Lower leg skin (tissue), 4 donors: Measurements from ENCODE around the gene FRS3. TPM values are rescaled to one million over a fixed set of nuclear protein-coding genes. Genes with fewer than 3 reads are reported as not detected.
"Not testable (repeated sequence)": the region's sequence is repeated elsewhere in the genome, so short reads cannot be mapped to it uniquely, and the experiment has no call there.

Experiments used
- DNase-seq, 2 donors: peaks; one replicate each; pipeline ENCODE4 v3.0.0-alpha.2; 2019; ENCODE audit warnings: low spot score in 2 of 2
- H3K4me3 ChIP-seq: fragments of 200-600 bp; sonication (generic); 2 replicates; pipeline ENCODE4 v1.5.1; 2017; ENCODE audit warnings: mild to moderate bottlenecking, low read depth; ENCODE audit not compliant: poor library complexity, severe bottlenecking
- POLR2A ChIP-seq, 2 donors: fragments of 450-650 bp; IDR thresholded peaks; one replicate each; pipeline ENCODE4 v1.6.1; 2016 to 2017; ENCODE audit warnings: antibody characterized with exemption in 2 of 2, mild to moderate bottlenecking in 1 of 2, moderate library complexity in 1 of 2
- WGBS, 2 donors: methylation state at CpG; one replicate each; pipeline ENCODE4 v1.1.5; 2018; 5-methylcytosine and 5-hydroxymethylcytosine counted together
- intact Hi-C: fragments of 100-400 bp; cut with DNase I; formaldehyde crosslinking; loops from one replicate; pipeline ENCODE4 v1.15.0; 2023; ENCODE audit warnings: low total_unique reads
- total RNA-seq, 4 donors: library from RNA; depleted of rRNA; stranded (reverse); fragments of >200 nt; gene quantifications; one replicate each; pipeline ENCODE4 v1.1.0, GENCODE V29; 2016
- TF ChIP-seq, protein P1 (sequence below), 3 donors: fragments of 450-650 bp; IDR thresholded peaks; one replicate each; pipeline ENCODE4 v1.5.1; 2016; ENCODE audit warnings: antibody characterized with exemption in 3 of 3, mild to moderate bottlenecking in 3 of 3, moderate library complexity in 2 of 3

FRS3 gene
- total RNA-seq, 4 donors from 2014 or later, result 0.79 to 4.2 (median 2.4) TPM

DNA sequence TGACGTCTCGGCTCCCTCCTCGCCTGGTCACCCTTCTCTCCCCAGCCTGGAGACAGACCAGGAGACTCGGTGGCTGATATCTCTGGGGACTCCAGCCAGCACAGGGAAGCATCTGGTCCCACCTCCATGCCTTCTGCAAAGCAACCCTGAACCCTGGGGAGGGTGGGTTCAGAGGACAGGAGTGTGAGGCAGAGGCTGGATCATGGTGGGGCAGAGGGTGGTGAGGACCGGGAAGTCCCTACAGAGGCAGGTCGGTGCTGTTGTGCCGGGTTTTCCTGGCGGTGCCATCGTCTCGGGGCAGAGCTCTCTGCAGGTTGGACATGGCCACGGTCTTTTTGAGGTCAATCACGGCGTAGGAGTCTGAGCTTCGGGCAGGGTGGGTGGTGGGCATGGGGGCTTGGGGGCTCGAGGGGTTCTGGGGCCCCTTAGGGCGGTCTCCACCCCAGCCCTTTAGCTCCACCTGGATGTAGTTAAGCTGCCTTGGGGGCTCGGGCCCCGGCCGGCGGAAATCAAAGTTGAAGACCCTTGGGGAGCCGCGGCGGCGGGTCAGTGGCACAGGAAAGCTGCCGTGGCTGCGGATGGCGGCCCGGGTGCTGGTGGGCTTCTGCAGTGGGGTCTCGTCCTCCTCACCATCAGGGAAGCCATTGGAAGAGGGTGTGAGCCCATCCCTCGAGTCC is 9.2 kb downstream of the FRS3 start:
- intact Hi-C loops, result no loop called here
- 90 to 94% methylated on average over 15 to 28 of the region's 30 CpGs for WGBS, 2 donors
- TF ChIP-seq, protein P1, sequence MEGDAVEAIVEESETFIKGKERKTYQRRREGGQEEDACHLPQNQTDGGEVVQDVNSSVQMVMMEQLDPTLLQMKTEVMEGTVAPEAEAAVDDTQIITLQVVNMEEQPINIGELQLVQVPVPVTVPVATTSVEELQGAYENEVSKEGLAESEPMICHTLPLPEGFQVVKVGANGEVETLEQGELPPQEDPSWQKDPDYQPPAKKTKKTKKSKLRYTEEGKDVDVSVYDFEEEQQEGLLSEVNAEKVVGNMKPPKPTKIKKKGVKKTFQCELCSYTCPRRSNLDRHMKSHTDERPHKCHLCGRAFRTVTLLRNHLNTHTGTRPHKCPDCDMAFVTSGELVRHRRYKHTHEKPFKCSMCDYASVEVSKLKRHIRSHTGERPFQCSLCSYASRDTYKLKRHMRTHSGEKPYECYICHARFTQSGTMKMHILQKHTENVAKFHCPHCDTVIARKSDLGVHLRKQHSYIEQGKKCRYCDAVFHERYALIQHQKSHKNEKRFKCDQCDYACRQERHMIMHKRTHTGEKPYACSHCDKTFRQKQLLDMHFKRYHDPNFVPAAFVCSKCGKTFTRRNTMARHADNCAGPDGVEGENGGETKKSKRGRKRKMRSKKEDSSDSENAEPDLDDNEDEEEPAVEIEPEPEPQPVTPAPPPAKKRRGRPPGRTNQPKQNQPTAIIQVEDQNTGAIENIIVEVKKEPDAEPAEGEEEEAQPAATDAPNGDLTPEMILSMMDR (IDR thresholded peaks at IDR 0.05), result no peak
- no peak for TF ChIP-seq POLR2A (IDR thresholded peaks at IDR 0.05)
- H3K4me3 ChIP-seq, result no peak overlapping the region
- DNase-seq, result no peak

DNA sequence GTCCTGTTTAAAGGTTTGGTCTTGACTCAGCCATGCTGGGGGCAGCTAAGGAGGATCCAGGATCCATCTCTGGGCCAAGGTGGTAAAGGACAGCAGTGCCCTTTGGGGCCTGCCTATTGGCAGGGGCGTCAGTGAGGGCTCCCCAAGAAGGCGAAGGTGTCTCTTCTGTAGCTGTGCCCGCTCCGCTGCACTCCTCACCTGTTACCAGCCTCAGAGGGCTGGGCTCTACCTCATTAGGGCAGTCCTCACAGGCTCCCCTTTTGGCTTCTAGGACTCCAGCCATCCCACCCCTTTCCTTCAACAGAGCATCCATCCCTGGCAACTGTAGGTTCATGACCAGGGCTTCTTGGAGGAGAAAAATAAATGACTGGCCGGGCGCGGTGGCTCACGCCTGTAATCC is 10.3 kb downstream of the FRS3 start:
- no peak overlapping the region for H3K4me3 ChIP-seq
- intact Hi-C loops, result no loop called here
- 97 to 98% methylated on average over 8 of the region's 8 CpGs for WGBS, 2 donors
- TF ChIP-seq, protein P1 (IDR thresholded peaks at IDR 0.05), result no peak
- TF ChIP-seq POLR2A (IDR thresholded peaks at IDR 0.05), result no peak
- no peak for DNase-seq

DNA sequence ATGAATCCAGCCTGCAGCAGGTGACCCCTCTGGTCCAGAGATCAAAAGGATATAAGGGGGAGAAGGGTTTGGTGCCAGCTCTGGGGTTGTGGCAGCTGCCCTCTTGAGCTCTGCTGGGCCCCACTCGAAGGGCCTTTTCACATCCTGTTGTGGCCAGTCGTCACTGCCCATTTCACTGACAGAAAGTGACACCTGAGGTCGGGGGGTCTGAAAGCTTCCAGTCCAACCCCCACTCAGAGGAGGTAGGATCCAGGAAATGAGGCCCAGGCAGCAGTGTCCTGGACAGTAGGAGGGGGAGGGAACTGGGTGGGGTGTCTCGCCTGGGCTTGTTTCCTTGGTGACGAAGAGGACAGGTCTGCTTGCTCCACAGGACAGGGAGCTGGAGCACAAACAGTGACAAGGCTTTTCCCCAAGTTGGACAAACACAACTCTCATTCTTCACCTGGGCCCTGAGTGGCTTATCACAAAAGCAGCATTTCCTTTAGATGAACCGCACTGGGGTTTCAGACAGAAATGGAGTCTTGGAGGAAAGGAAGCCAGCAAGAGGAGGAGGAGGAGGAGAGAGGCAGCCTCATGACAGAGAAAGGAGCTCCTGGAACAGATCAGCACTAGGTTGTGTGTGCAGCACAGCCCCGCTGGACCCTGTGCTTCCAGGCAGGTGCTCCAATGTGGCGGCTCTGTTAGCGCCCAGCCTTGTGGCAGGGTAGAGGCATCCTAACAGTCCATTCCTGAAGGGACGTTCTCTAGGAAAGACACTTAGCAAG is 11.0 kb downstream of the FRS3 start:
- 76 to 83% methylated on average over 10 of the region's 10 CpGs for WGBS, 2 donors
- no peak for TF ChIP-seq POLR2A (IDR thresholded peaks at IDR 0.05)
- TF ChIP-seq, protein P1 (IDR thresholded peaks at IDR 0.05), result no peak
- intact Hi-C loops, result no loop called here
- DNase-seq, result no peak
- H3K4me3 ChIP-seq, result no peak overlapping the region

DNA sequence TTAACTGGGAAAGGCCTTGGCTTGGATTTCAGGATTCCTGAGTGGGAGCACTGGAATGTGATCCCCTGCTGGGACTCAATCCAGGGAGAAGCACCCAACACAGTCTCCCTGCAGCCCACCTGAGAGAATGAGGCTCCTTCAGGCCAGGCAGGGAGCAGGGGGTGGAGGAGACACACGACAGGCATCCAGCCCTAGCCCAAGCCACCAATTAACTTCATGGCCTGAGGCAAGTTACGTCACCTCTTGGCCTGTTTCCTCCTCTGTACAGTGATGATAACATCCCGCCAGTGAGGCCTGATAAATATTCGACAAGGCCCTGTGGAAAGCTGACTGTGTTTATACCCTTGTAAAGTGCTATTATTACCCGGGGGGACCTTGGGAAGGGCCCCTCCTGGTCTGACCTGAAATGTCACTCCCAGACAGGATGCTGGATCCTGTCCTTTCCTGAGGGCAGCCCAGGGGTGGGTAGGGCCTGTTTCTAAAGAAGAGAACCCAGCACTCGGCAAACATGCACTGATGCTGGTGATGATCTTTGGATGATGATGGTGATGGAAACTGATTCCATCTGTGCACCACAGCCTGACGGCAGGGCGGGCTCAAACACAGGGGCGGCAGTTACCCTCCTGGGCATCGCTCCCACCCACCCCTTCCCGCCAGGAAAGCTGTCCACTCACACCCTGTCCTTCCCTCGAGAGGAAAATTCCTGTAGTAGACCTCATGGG is 12.4 kb downstream of the FRS3 start:
- intact Hi-C loops, result no loop called here
- H3K4me3 ChIP-seq, result no peak overlapping the region
- WGBS, 2 donors, result 46 to 50% methylated on average over 12 of the region's 12 CpGs
- no peak for TF ChIP-seq POLR2A (IDR thresholded peaks at IDR 0.05)
- TF ChIP-seq, protein P1 (IDR thresholded peaks at IDR 0.05), result no peak
- peak; percentile 63 to 91 for DNase-seq

DNA sequence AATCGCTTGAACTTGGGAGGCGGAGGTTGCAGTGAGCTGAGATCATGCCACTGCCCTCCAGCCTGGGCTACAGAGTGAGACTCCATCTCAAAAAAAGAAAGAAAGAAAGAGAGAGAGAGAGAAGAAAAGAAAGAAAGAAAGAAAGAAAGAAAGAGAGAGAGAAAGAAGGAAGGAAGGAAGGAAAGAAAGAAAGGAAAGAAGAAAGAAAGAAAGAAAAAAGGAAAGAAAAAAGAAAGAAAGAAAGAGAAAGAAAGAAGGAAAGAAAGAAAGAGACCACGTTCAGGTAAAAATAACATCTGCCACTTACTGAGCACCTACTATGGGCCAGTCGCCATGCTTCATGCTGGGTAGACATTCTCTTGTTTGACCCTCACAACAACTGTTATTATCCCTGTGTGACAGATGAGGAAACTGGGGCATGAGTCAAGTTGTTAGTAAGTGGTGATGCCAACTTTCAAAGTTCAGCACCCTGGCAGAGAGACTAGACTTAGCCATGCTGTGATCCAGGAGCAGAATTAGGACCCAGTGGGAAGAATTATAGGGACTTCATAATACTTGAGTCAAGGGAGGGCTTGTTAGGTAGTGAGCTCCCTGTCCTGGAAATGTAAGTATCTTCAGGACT is 13.5 kb downstream of the FRS3 start:
- DNase-seq, intact Hi-C loops, H3K4me3 ChIP-seq: not testable (repeated sequence)
- 93 to 95% methylated on average over 4 of the region's 4 CpGs for WGBS, 2 donors

DNA sequence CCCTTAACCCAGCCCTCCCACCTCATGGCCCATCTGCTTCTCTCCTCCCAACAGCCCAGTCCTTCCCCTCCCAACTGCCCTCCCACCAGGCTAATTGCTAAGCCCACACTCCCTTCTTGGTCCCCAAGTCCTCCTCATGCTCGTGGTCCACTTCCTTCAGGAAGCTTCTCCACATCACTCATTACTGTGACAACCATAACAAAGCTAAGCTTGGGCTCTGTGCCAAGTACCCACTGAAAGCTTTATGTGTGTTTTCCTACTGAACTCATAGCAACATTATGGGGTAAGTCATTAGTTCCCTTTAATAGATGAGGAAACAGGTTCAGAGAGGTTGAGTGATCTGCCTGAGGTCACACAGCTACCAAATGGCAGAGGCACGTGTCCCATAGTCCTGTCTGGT is 16.2 kb downstream of the FRS3 start:
- no peak for TF ChIP-seq POLR2A (IDR thresholded peaks at IDR 0.05)
- TF ChIP-seq, protein P1 (IDR thresholded peaks at IDR 0.05), result no peak
- intact Hi-C loops, result no loop called here
- WGBS, 2 donors, result 40 to 48% methylated on average over 2 of the region's 2 CpGs
- no peak for DNase-seq
- H3K4me3 ChIP-seq, result no peak overlapping the region
